GM21723 (cell line): Measurements from ENCODE around the gene HECW1.
"Not testable (repeated sequence)": the region's sequence is repeated elsewhere in the genome, so short reads cannot be mapped to it uniquely, and the experiment has no call there.

ENCODE experiments used
- ATAC-seq: cut with Tn5 transposase; IDR thresholded peaks from one replicate; pipeline ENCODE4 v1.9.1; 2021; ENCODE audit warnings: mild to moderate bottlenecking, moderate library complexity; ENCODE audit not compliant: unreplicated experiment

Gene HECW1

GRCh38 chr7:43460733-43461348 is 348.4 kb downstream of the HECW1 start:
- no peak for ATAC-seq

- no peak for ATAC-seq
These were observed 349.0 kb downstream of the HECW1 start for GRCh38 chr7:43461349-43462024.

DNA sequence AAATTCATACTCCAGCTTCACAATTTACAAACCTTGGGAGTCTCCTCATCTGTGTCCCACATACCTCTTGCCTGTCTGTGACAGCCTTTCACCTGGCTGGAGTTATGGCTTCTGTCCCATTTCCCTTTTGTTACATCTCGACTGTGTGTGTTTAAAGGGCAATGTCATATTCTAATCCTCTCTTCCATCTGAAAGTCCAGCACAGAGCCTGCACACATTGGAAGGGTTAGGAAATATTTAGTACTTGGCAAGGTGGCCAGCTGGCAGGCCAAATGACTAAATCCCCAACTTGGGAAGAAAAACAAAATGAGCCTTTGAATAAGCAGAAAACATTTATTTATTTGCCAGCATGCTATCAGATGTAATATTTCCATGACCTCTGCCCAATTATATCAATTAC is 350.4 kb downstream of the HECW1 start:
- ATAC-seq: no peak

DNA sequence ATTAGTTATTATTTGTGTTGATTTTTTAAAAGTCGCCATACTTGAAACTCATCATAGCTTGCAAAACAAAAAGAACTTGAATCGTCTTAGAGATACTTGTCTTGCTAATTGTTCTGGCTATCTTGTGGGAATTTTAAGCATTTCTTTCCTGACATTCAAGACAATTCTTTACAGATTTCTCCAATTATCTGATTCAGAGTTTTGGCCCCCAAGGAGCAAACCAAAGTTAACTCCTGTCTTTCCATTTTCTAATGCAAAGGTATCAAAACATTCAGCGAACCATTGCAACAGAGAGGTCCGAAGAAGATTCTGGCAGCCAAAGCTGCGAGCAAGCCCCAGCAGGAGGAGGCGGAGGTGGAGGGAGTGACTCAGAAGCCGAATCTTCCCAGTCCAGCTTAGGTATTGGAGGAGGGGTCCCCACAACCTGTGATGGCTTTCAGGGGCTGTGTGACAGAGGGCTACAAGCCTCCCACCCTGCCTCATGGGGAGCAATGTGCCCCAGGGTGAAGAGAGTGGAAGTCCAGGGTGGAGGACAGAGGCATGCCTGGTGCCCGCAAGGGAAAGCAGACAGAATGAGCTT is 351.0 kb downstream of the HECW1 start:
- ATAC-seq: no peak

- ATAC-seq: no peak
These were observed 353.4 kb downstream of the HECW1 start for GRCh38 chr7:43465581-43466554.

GRCh38 chr7:43467406-43467805 is 355.0 kb downstream of the HECW1 start:
- ATAC-seq: no peak

- no peak for ATAC-seq
These were observed 355.4 kb downstream of the HECW1 start for GRCh38 chr7:43467846-43468245.

- ATAC-seq: no peak
These were observed 356.6 kb downstream of the HECW1 start for GRCh38 chr7:43469051-43469450.

DNA sequence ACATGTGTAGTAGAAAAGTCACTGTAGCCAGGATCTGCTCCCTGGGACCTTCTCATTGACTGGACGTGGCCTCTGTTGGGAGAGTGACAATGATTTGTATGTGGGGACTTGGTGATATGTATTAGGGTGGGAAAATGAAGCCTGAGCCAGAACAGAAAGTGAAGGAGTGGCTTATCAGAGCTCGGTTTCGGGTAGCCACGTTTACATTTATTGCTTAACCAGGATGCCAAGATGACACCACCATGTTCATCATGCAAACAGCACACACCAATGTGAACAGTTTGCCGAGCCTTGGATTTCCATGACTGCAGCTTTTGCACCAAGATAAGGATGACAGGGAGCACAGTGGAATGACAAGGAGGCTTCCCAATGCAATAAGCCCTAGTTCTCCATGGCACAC is 357.7 kb downstream of the HECW1 start:
- ATAC-seq: no peak

- no peak for ATAC-seq
These were observed 363.5 kb downstream of the HECW1 start for GRCh38 chr7:43475983-43476382.

DNA sequence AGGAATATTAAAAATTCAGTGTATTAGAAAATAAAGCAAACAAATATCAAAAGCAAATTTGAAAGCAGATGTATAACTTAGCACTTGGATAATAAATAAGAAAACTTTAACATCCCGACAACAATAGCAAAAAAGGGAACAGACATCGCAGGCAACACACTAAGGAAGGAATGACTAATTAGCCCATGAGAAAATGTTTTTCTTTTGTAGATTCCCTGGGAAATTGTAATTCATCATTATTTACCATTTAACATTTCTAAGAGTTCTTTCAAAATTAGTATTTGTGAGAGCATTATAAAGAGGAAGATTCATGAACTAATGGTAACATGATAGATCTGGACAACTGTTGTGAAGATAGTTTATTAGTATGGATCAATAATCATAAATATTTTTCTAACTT is 364.4 kb downstream of the HECW1 start:
- ATAC-seq: no peak

DNA sequence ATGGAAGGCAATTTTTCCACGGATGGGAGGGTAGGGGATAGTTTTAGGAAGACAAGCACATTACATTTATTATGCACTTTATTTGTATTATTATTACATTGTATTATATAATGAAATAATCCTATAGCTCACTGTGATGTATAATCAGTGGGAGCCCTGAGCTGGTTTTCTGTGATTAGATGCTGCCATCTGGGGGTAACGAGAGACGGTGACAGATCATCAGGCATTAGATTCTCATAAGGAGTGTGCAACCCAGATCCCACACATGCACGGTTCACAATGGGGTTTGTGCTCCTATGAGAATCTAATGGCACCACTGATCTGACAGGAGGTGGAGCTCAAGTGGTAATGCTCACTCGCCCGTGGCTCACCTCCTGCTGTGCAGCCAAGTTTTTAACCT is 366.6 kb downstream of the HECW1 start:
- ATAC-seq: no peak

DNA sequence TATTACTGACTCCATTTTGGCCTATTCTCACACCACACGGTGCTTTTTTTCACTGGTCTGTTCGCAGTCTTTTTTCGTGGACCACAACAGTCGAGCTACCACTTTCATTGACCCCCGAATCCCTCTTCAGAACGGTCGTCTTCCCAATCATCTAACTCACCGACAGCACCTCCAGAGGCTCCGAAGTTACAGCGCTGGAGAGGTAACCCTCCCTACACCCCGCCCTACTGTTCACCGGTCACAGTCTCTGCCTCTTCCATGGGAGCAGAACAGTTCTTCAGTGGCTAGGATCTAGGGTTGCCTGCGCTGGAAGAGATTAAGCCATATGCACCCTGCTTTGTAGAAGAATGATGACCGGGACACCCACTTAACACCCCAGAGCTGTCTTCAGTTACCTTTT is 367.1 kb downstream of the HECW1 start:
- ATAC-seq: no peak

DNA sequence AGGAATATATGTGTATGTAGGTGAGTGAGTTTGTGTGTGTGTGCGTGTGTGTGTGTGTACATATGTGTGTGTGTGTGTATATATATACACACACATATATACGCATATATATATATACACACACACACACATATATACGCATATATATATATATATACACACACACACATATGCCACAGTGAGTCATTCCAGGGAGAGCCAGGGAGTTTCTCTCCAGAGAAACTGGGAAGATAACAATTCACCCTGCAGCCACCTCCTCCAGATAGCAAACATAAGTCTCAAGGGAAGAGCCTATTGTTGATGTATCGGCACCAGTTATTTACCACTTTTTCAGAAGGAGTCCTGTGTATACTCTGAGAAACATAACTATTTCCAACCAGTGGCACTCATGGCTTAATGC is 368.1 kb downstream of the HECW1 start:
- ATAC-seq: no peak

DNA sequence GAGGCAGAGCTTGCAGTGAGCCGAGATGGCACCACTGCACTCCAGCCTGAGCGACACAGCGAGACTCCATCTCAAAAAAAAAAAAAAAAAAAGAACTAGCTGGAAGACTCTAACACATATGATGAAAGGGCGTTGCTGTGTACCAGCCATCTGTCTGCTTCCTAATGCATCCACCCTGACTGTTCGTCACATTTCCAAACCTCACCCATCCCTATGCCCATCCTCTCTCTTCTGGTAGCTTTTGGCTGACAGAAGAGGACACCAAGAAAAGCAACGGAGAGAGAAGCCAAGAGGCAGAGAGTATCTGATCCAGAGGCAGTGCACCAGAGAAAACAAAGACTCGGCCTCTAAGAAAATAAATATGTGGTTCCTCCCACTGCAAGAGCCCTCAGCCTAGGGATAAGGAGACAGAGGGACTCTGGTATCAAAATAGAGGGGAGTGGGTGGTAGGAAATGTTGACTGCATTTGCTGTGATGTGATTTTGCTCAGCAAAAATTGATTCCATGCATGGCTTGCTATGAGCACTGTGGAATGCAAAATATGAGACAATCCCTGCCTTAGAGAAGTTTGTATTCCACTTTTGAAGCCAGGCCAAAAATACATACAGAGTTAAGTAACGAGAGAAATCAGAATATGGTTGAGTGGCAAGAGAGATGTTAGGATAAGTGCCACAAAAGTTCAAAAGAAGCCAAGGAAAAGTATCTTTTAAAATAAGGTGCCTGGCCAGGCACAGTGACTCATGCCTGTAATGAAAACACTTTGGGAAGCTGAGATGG is 369.6 kb downstream of the HECW1 start:
- no peak for ATAC-seq

- ATAC-seq: no peak
These were observed 370.3 kb downstream of the HECW1 start for GRCh38 chr7:43482679-43483252.

DNA sequence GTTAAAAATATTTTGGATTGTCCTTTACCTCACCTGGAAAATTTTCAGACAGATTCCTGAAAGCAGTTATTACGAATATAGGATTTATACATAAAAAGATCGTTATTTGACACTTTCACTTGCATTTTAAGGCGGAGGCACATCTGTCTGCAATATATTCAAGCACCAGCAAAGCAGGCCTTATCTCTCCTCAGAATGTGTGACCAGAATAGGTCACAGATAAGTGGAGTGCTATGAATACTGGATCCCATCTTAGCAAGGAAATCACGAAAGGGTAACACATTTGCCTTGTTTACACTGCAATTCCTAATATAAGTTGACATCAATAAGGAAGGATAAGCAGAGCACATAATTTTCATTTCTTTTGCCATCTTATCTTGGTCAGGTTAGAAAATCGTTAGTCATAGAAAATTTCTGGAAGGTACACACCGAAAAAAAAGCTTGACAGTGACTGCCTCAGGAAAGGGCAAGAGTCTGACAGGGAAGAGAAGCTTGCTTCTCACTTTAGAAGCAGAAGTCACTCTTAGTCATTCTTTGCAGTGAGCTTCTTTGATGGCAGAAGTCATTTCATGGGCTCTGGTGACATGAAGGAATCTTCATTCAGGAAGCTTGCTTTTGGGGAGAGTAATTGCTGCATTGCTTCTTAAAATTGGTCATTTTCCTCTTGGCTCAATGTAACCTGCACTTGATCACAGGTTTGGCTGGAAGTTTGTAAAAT is 372.4 kb downstream of the HECW1 start:
- ATAC-seq: no peak

DNA sequence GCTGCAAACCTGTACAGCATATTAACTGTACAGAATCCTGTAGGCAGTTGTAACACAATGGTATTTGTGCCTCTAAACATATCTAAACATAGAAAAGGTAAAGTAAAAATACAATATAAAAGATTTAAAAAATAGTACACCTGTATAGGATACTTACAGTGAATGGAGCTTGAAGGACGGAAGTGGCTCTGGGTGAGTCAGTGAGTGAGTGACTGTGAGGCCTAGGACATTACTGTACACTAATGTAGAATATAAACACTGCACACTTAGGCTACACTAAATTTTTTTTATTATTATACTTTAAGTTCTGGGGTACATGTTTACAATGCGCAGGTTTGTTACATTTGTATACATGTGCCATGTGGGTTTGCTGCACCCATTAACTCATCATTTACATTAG is 373.1 kb downstream of the HECW1 start:
- no peak for ATAC-seq

GRCh38 chr7:43486008-43486407 is 373.6 kb downstream of the HECW1 start:
- ATAC-seq: not testable (repeated sequence)

DNA sequence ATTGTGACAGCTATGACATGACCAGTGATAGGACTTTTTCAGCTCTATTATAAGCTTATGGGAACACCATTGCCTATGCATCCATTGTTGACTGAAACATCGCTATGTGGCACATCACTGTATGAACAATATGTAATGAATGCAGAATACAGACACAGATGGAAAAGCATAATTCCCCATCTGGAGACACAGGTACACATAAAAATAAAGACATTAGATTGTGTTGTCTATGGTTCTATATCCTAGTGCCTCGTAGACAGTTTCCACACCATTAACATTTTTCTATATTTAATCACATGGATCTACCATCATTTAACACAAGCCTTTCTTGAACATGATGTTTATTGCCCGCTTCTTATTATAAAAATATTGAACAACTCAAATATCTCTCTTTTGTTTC is 374.2 kb downstream of the HECW1 start:
- ATAC-seq: no peak
